Panc1 (cell line): Measurements from ENCODE around the gene ISG20L2. TPM values are rescaled to one million over a fixed set of nuclear protein-coding genes. Genes with fewer than 3 reads are reported as not detected.

ENCODE experiments used
- ATAC-seq: fragments of 200-7000 bp; cut with Tn5 transposase; 2 replicates; pipeline ENCODE4 v1.9.1; 2020; ENCODE audit warnings: mild to moderate bottlenecking, moderate library complexity
- BruUV-seq: library from RNA; stranded (reverse); fragments of 400-500 nt; replicated peaks from 2 replicates; lab custom pipeline; 2021; lab: Mats Ljungman, UMichigan
- CTCF ChIA-PET: fragments of 300-600 bp; sonication (Branson Sonifier 250); formaldehyde crosslinking; loops from one replicate; lab custom pipeline; 2022; ENCODE audit warnings: antibody characterized with exemption; lab: Charles Lee
- POLR2A ChIA-PET: fragments of 300-600 bp; sonication (Branson Sonifier 250); formaldehyde crosslinking; loops from one replicate; lab custom pipeline; 2022; ENCODE audit warnings: antibody characterized with exemption; lab: Charles Lee
- DNase-seq: peaks from one replicate; pipeline ENCODE4 v3.0.0-alpha.2; 2010; ENCODE audit warnings: low read depth, low spot score
- H3K27ac ChIP-seq: 2 replicates; pipeline ENCODE4 v1.5.1; 2011; ENCODE audit warnings: mild to moderate bottlenecking, low read length, inconsistent platforms
- H3K27me3 ChIP-seq: fragments of 200-500 bp; sonication (Bioruptor generic); 2 replicates; pipeline ENCODE4 v1.6.0; 2014; ENCODE audit warnings: low read length, inconsistent platforms; ENCODE audit not compliant: control insufficient read depth, insufficient read depth
- H3K36me3 ChIP-seq: fragments of 200-500 bp; sonication (Bioruptor generic); 2 replicates; pipeline ENCODE4 v1.5.1; 2014; ENCODE audit warnings: inconsistent platforms, mild to moderate bottlenecking, low read length, moderate library complexity; ENCODE audit not compliant: control insufficient read depth, insufficient read depth
- H3K4me1 ChIP-seq: 2 replicates; pipeline ENCODE4 v1.5.1; 2011; ENCODE audit warnings: inconsistent platforms, mild to moderate bottlenecking, low read length, moderate library complexity; ENCODE audit not compliant: control insufficient read depth, insufficient read depth
- H3K4me3 ChIP-seq, 2 experiments: 2 replicates each; pipeline ENCODE4 v1.5.1; 2011 to 2012; ENCODE audit warnings: low read depth in 2 of 2, low read length in 2 of 2, mild to moderate bottlenecking in 2 of 2, inconsistent platforms in 1 of 2, moderate library complexity in 1 of 2
- H3K9me3 ChIP-seq: fragments of 200-500 bp; sonication (Bioruptor generic); 2 replicates; pipeline ENCODE4 v1.5.1; 2014; ENCODE audit warnings: low read depth, mild to moderate bottlenecking, inconsistent platforms, low read length, moderate library complexity; ENCODE audit not compliant: control insufficient read depth, insufficient read depth
- POLR2AphosphoS5 ChIP-seq: IDR thresholded peaks from 2 replicates; pipeline ENCODE4 v1.6.1; 2012; ENCODE audit warnings: mild to moderate bottlenecking, low read depth, low read length, moderate library complexity
- SIN3A ChIP-seq: IDR thresholded peaks from 2 replicates; pipeline ENCODE4 v1.6.1; 2012; ENCODE audit warnings: low read depth, mild to moderate bottlenecking, low read length, moderate library complexity, borderline replicate concordance; ENCODE audit not compliant: insufficient read depth
- TCF7L2 ChIP-seq: IDR thresholded peaks from 2 replicates; pipeline ENCODE4 v1.6.1; 2011; ENCODE audit warnings: mild to moderate bottlenecking, low read depth, low read length, inconsistent platforms
- in situ Hi-C: cut with HindIII; loops from 2 replicates; pipeline ENCODE4 v1.10.0; 2016; ENCODE audit warnings: low sequenced_read_pairs, low pct_unique_long_range_greater_than_20kb
- intact Hi-C: fragments of 100-400 bp; cut with micrococcal nuclease; formaldehyde crosslinking; loops from one replicate; pipeline ENCODE4 v1.10.0; 2022; ENCODE audit not compliant: unreplicated experiment
- total RNA-seq: library from RNA; stranded (reverse); gene quantifications from one replicate; pipeline ENCODE4 v1.2.1, GENCODE V29; 2021; ENCODE audit not compliant: unreplicated experiment
- TF ChIP-seq, protein P1 (sequence below), 2 experiments: IDR thresholded peaks; 2 replicates each; pipeline ENCODE4 v1.6.1; 2011 to 2012; ENCODE audit warnings: low read depth in 2 of 2, control low read depth in 1 of 2, low read length in 1 of 2, mild to moderate bottlenecking in 1 of 2, moderate library complexity in 1 of 2; ENCODE audit not compliant: insufficient read depth in 1 of 2
- TF ChIP-seq, protein P2 (sequence below): fragments of 450-650 bp; IDR thresholded peaks from 2 replicates; pipeline ENCODE4 v1.5.1; 2017; ENCODE audit warnings: mild to moderate bottlenecking

The ISG20L2 gene
- total RNA-seq, 1 experiment from 2014 or later = 40.6 TPM

DNA sequence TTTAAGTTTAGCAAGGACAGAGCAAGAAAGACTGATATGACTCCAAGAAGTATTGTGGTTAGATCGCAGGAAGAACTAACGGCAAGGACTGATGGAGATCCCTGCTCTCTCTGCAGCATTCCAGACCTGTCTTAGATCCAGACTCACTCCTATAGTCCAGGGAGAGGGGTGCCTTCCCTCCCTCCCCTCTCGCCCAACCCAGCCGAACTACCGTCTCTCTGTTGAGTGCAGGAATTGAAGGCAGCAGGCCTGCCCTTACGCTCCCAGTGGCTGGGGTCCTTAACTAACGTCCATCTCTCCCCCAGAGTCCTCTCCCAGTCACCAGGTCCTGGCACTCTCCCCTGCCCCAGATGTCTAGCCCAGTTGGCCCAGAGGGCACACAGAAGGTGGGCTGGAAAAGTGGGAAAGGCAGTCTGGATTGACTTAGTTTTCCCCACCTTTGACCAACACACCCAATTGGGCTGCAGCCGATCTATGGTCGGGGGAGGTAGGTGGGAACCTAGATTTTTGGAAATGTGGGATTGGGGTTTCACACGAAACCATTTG, 24.3 kb downstream of the ISG20L2 start:
- Histone ChIP-seq H3K4me1 (peaks cover 70% of the 10 kb centered on the region), H3K4me3 (peak overlapping the region; percentile 82 to 84), H3K27me3 (no peaks in the 10 kb centered on the region), H3K36me3 (no peaks in the 10 kb centered on the region; the same call in 1 of the 2 replicates), H3K27ac (peak overlapping the region; percentile 93), H3K9me3 (no peaks in the 10 kb centered on the region)
- no TSS peak for BruUV-seq
- intact Hi-C loops = loop anchor here (2.0 kb wide), 1 partner anchor 13 kb away; no protein-coding TSS in a partner anchor
- TF ChIP-seq, protein P1, sequence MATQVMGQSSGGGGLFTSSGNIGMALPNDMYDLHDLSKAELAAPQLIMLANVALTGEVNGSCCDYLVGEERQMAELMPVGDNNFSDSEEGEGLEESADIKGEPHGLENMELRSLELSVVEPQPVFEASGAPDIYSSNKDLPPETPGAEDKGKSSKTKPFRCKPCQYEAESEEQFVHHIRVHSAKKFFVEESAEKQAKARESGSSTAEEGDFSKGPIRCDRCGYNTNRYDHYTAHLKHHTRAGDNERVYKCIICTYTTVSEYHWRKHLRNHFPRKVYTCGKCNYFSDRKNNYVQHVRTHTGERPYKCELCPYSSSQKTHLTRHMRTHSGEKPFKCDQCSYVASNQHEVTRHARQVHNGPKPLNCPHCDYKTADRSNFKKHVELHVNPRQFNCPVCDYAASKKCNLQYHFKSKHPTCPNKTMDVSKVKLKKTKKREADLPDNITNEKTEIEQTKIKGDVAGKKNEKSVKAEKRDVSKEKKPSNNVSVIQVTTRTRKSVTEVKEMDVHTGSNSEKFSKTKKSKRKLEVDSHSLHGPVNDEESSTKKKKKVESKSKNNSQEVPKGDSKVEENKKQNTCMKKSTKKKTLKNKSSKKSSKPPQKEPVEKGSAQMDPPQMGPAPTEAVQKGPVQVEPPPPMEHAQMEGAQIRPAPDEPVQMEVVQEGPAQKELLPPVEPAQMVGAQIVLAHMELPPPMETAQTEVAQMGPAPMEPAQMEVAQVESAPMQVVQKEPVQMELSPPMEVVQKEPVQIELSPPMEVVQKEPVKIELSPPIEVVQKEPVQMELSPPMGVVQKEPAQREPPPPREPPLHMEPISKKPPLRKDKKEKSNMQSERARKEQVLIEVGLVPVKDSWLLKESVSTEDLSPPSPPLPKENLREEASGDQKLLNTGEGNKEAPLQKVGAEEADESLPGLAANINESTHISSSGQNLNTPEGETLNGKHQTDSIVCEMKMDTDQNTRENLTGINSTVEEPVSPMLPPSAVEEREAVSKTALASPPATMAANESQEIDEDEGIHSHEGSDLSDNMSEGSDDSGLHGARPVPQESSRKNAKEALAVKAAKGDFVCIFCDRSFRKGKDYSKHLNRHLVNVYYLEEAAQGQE (IDR thresholded peaks at IDR 0.05; ENCODE audit: insufficient read depth in 1 of 2, low read depth in 2 of 2, low read length in 1 of 2) = no peak
- TF ChIP-seq SIN3A (no peak), POLR2AphosphoS5 (no peak), TCF7L2 (no peak)
- TF ChIP-seq, protein P2, sequence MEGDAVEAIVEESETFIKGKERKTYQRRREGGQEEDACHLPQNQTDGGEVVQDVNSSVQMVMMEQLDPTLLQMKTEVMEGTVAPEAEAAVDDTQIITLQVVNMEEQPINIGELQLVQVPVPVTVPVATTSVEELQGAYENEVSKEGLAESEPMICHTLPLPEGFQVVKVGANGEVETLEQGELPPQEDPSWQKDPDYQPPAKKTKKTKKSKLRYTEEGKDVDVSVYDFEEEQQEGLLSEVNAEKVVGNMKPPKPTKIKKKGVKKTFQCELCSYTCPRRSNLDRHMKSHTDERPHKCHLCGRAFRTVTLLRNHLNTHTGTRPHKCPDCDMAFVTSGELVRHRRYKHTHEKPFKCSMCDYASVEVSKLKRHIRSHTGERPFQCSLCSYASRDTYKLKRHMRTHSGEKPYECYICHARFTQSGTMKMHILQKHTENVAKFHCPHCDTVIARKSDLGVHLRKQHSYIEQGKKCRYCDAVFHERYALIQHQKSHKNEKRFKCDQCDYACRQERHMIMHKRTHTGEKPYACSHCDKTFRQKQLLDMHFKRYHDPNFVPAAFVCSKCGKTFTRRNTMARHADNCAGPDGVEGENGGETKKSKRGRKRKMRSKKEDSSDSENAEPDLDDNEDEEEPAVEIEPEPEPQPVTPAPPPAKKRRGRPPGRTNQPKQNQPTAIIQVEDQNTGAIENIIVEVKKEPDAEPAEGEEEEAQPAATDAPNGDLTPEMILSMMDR = no peak
- in situ Hi-C loops = no loop called here
- ChIA-PET CTCF (interaction anchor here (0.6 to 4.6 kb wide), 3 partner anchors 14 to 22 kb away, joined by 4 to 96 read pairs (median 42); no protein-coding TSS in a partner anchor), POLR2A (interaction anchor here (0.6 kb wide), 2 partner anchors 41 to 62 kb away, joined by 6 to 13 read pairs; no protein-coding TSS in a partner anchor)
- DNase-seq (no peak), ATAC-seq (no peak)

DNA sequence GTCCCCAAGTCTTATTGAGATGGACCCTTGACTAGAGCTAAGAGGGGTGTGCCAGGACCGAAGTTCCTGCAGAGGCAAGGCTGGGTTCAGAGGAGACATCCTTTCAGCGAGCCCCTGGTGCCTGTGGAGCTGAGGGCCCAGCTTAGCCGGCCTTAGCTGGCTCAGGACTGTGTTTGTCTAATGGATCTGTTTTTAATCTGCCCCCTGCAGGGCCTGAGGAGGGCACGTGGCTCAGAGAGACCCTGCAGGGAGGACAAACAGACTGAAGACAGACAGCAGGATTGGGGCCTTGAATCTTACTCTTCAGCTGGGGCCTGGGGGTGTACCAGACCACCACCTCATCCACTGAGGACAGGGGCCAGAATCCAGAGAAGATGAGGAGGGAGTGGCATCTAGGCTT, 24.8 kb downstream of the ISG20L2 start:
- Histone ChIP-seq H3K4me1 (peaks cover 70% of the 10 kb centered on the region), H3K9me3 (no peaks in the 10 kb centered on the region), H3K27me3 (no peaks in the 10 kb centered on the region), H3K4me3 (peak overlapping the region; percentile 82 to 84), H3K36me3 (no peaks in the 10 kb centered on the region; the same call in 1 of the 2 replicates), H3K27ac (peak overlapping the region; percentile 93)
- ATAC-seq = no peak
- in situ Hi-C loops = no loop called here
- TF ChIP-seq, protein P2 = no peak
- TF ChIP-seq SIN3A = no peak
- TF ChIP-seq POLR2AphosphoS5 = no peak
- TF ChIP-seq, protein P1 (IDR thresholded peaks at IDR 0.05; ENCODE audit: insufficient read depth in 1 of 2, low read depth in 2 of 2, low read length in 1 of 2) = no peak
- TF ChIP-seq TCF7L2 = no peak
- intact Hi-C loops = loop anchor here (2.0 kb wide), 1 partner anchor 13 kb away; no protein-coding TSS in a partner anchor
- no peak for DNase-seq
- POLR2A ChIA-PET = no interaction called here
- BruUV-seq = no TSS peak
- CTCF ChIA-PET = interaction anchor here (0.7 to 4.6 kb wide), 2 partner anchors 9 to 14 kb away, joined by 5 to 42 read pairs; no protein-coding TSS in a partner anchor
